GM12892 (cell line): ENCODE measurements around the gene KCNJ8.

Experiments
- DNase-seq: peaks from one replicate; pipeline ENCODE4 v3.0.0; 2011; ENCODE audit not compliant: insufficient read length
- FAIRE-seq: peaks from 2 replicates; lab custom pipeline; 2011; peaks lifted over from hg19 to GRCh38; lab: Jason Lieb, UNC
- POLR2A ChIP-seq: IDR thresholded peaks from 2 replicates; pipeline ENCODE4 v1.6.1; 2011; ENCODE audit warnings: low read depth, low read length, control low read depth
- POLR2AphosphoS5 ChIP-seq: IDR thresholded peaks from 2 replicates; pipeline ENCODE4 v1.6.1; 2011; ENCODE audit warnings: low read depth, low read length, control low read depth
- TAF1 ChIP-seq: IDR thresholded peaks from 2 replicates; pipeline ENCODE4 v1.6.1; 2011; ENCODE audit warnings: low read depth, mild to moderate bottlenecking, control low read depth, low read length, borderline replicate concordance

Gene KCNJ8

DNA sequence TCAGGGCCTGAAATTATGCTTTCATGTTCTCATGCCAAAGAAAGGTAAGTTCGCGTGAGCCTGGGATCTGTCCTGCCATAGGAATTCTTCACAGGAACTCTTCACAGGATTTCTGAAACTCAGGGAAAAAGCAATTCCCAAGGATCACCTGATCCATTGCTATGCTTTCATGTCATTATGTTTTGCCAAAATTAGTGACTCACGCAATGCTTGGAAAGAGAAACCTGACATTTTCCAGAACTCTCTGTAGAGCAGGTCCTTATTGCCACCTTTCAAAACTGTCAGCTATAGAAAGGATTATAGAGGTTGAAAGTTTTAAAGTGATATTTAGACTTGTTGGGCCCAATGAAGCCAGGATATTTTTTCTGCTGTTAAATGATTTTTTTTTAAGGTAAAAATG, 6.3 kb upstream of the KCNJ8 start:
- FAIRE-seq (no peak), DNase-seq (no peak)
- no peak for TF ChIP-seq POLR2A
- no peak for TF ChIP-seq TAF1
- no peak for TF ChIP-seq POLR2AphosphoS5

GRCh38 chr12:21776175-21776574, 1.7 kb upstream of the KCNJ8 start:
- no peak for DNase-seq
- no peak for FAIRE-seq
- TF ChIP-seq TAF1 (no peak), POLR2AphosphoS5 (no peak), POLR2A (no peak)

- TF ChIP-seq POLR2AphosphoS5 (no peak), POLR2A (no peak), TAF1 (no peak)
- FAIRE-seq (no peak), DNase-seq (no peak)
Measured at GRCh38 chr12:21775133-21775820, 771 bp upstream of the KCNJ8 start.

GRCh38 chr12:21773806-21774205, 700 bp downstream of the KCNJ8 start:
- TF ChIP-seq POLR2A (no peak), TAF1 (no peak), POLR2AphosphoS5 (no peak)
- no peak for DNase-seq

GRCh38 chr12:21773263-21773741, 1.2 kb downstream of the KCNJ8 start:
- DNase-seq (no peak), FAIRE-seq (no peak)
- TF ChIP-seq TAF1 = no peak

More at GRCh38 chr12:21773806-21774205, 700 bp downstream of the KCNJ8 start:
- FAIRE-seq = no peak

DNA sequence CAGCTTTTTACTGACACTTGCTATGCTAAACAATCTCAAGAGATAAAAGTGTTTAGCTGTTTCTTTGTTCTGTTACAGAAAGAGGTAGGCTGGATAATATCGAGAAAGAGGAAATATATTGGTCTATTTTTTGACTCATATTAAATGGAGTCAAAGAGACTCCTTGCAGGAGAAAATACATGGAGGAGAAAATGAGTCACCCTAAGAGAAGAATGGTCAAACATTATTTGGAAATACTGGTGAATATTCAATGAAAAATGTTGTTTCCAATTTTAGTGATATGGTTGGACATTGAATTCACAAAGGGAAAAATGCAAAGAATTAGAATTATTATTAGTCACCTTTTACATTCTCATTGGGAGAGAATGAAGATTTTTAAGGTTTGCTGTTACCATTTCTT, 3.2 kb downstream of the KCNJ8 start:
- DNase-seq (no peak), FAIRE-seq (no peak)
- TF ChIP-seq TAF1 (no peak), POLR2AphosphoS5 (no peak), POLR2A (no peak)

DNA sequence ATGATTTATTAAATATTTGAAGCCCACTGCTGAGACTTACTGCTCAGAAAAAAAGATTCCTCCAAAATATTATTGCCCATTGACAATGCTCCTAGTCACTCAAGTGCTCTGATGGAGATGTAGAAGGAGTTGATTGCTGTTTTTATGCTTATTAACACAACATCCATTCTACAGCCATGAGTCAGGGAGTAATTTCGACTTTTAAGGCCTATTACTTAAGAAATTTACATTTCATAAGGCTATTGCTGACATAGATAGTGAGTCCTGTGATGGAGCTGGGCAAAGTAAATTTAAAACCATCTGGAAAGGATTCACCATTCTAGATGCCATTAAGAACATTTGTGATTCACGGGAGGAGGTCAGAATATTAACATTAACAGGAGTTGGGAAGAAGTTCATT, 5.2 kb downstream of the KCNJ8 start:
- FAIRE-seq = no peak
- DNase-seq = no peak
- no peak for TF ChIP-seq POLR2AphosphoS5
- no peak for TF ChIP-seq TAF1

- TF ChIP-seq POLR2A (no peak), TAF1 (no peak), POLR2AphosphoS5 (no peak)
- no peak for DNase-seq
- FAIRE-seq = no peak
Measured at GRCh38 chr12:21766403-21766802, 8.1 kb downstream of the KCNJ8 start.

GRCh38 chr12:21764950-21765349, 9.6 kb downstream of the KCNJ8 start:
- no peak for FAIRE-seq
- no peak for DNase-seq
- no peak for TF ChIP-seq TAF1
- TF ChIP-seq POLR2A = no peak
- TF ChIP-seq POLR2AphosphoS5 = no peak

DNA sequence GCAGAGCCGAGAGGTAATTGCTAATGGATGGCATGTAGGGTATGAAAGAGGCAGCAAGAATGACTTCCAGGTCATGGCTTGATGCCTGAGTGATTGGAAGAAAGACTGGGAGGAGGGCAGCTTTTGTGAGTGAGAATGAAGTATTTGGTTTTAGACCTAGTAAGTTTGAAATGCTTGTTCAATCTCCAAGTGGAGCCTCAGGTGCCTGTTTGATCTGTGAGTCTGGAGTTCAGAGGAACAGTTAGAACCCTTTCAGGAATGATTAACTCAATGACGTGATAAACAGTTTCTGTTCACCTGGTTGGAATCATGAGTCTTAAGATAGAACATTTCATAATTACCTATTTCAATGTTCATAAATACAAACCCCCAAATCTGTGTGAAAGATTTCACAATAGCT, 10.4 kb downstream of the KCNJ8 start:
- no peak for FAIRE-seq

DNA sequence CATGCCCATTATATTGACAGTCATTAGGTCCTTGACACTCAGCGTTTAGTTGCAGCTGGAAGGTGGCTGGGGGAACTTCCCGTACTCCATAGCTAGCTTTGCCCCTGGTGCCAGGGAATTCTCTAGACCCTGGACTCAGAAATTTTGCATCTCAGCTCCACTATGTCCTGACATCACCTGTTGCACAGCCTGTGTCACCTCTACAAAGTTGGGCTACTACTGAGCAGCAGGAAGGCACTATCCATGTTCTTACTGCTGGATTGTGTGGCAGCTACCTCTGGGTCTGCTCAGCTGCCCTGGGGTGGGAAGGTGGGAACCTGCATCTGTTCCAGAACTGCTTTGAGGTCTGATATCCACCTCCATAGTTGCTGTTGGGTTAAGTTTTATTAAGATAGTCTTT, 11.0 kb downstream of the KCNJ8 start:
- FAIRE-seq (no peak), DNase-seq (no peak)
- TF ChIP-seq POLR2A (no peak), POLR2AphosphoS5 (no peak), TAF1 (no peak)

More for the DNA sequence above, 10.4 kb downstream of the KCNJ8 start:
- DNase-seq = no peak
- TF ChIP-seq POLR2AphosphoS5 (no peak), TAF1 (no peak), POLR2A (no peak)

- FAIRE-seq = no peak
- TF ChIP-seq TAF1 (no peak), POLR2A (no peak), POLR2AphosphoS5 (no peak)
- DNase-seq = no peak
Measured at GRCh38 chr12:21759737-21760136, 14.8 kb downstream of the KCNJ8 start.

DNA sequence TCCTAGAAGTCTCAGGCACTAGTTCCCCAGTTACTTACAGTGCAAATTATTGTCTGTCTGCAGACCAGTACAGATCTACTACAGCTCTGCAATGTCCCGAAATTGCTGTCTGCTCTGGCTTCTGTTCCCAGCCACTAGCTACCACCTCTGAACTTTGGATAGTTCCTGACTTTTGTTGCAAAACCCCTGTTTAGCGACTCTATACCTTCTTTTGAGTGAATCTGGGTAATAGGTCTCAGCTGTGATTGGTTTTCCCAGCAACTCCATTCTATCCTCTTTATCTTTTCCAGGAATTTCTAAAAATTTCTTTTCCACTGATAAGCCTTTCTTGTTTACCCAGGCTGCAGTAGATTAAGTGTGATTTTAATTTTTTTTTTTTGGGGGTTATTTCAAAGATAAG, 16.8 kb downstream of the KCNJ8 start:
- DNase-seq (no peak), FAIRE-seq (no peak)
- no peak for TF ChIP-seq POLR2AphosphoS5
